ENCODE results near the gene PHLDA3. TPM values are rescaled to one million over a fixed set of nuclear protein-coding genes. Genes with fewer than 3 reads are reported as not detected.
A peak's percentile ranks its signal among the peaks of the same experiment; 100 is the strongest.

PHLDA3 gene
- total RNA-seq, 2 donors from 2014 or later = 9.6 to 15.8 TPM

- no peak for DNase-seq
- 83 to 93% methylated on average over 5 to 6 of the region's 6 CpGs for WGBS, 2 experiments (ENCODE audit: insufficient coverage in 1 of 2, insufficient read length in 1 of 2)
- no peak overlapping the region for H3K27ac Mint-ChIP-seq
- no peak overlapping the region for H3K4me3 ChIP-seq (ENCODE audit: low read length)
- H3K9me3 Mint-ChIP-seq = peaks cover 4% of the 10 kb centered on the region
- H3K4me1 ChIP-seq (ENCODE audit: control insufficient read depth, insufficient read depth, low read length) = peaks cover 7% of the 10 kb centered on the region
- no peaks in the 10 kb centered on the region for H3K36me3 ChIP-seq (ENCODE audit: control insufficient read depth, insufficient read depth, low read length)
- peaks cover 12% of the 10 kb centered on the region for H3K4me1 Mint-ChIP-seq
- TF ChIP-seq CTCF (conservative IDR thresholded peaks at IDR 0.05) = no peak
- no peak overlapping the region for H3K27ac ChIP-seq (ENCODE audit: low read depth, low read length)
- no peak overlapping the region for H3K9ac ChIP-seq (ENCODE audit: extremely low read depth, low read length, poor library complexity, severe bottlenecking)
- no peaks in the 10 kb centered on the region for H3K36me3 Mint-ChIP-seq (ENCODE audit: low read depth)
- H3K9me3 ChIP-seq (ENCODE audit: control insufficient read depth, low read length) = peaks cover 9% of the 10 kb centered on the region
- no peak overlapping the region for H3K4me3 Mint-ChIP-seq
- no peaks in the 10 kb centered on the region for H3K27me3 ChIP-seq (ENCODE audit: control insufficient read depth, insufficient read depth, low read length, poor library complexity, severe bottlenecking)
- H3K27me3 Mint-ChIP-seq (ENCODE audit: insufficient read depth) = no peaks in the 10 kb centered on the region
Observed at GRCh38 chr1:201422436-201423030, 46.5 kb downstream of the PHLDA3 start.

DNA sequence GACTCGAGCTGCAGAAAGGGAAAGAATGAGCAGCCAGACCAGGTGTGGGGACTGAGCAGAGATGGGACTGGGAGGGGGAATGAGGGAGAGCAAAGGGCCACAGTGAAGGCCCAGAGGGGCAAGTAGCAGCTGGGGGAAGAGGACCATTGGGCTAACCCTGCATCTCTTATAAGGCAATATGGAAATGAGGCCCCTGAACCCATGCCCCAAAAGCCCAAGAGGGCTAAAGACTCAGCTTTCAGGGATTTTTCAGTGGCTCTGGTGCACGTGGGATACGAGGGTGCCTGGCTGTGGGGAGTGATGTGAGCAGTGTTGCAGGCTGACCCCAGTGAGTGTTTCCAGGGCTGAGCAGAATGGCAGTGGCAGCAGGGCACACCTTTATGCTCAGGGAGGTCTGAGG lies 47.0 kb downstream of the PHLDA3 start:
- Histone ChIP-seq H3K36me3 (ENCODE audit: control insufficient read depth, insufficient read depth, low read length) (no peaks in the 10 kb centered on the region), H3K27ac (ENCODE audit: low read depth, low read length) (no peak overlapping the region), H3K4me1 (ENCODE audit: control insufficient read depth, insufficient read depth, low read length) (peaks cover 7% of the 10 kb centered on the region), H3K9ac (ENCODE audit: extremely low read depth, low read length, poor library complexity, severe bottlenecking) (no peak overlapping the region), H3K4me3 (ENCODE audit: low read length) (no peak overlapping the region), H3K9me3 (ENCODE audit: control insufficient read depth, low read length) (peaks cover 9% of the 10 kb centered on the region), H3K27me3 (ENCODE audit: control insufficient read depth, insufficient read depth, low read length, poor library complexity, severe bottlenecking) (no peaks in the 10 kb centered on the region)
- no peak for DNase-seq
- Mint-ChIP-seq H3K36me3 (ENCODE audit: low read depth) (no peaks in the 10 kb centered on the region), H3K4me1 (peaks cover 12% of the 10 kb centered on the region), H3K27ac (no peak overlapping the region), H3K9me3 (peaks cover 4% of the 10 kb centered on the region), H3K4me3 (no peak overlapping the region), H3K27me3 (ENCODE audit: insufficient read depth) (no peaks in the 10 kb centered on the region)
- 77 to 78% methylated on average over 1 to 3 of the region's 3 CpGs for WGBS, 2 experiments (ENCODE audit: insufficient coverage in 1 of 2, insufficient read length in 1 of 2)
- TF ChIP-seq CTCF (conservative IDR thresholded peaks at IDR 0.05) = no peak

- 74 to 84% methylated on average over 4 to 8 of the region's 8 CpGs for WGBS, 2 experiments (ENCODE audit: insufficient coverage in 1 of 2, insufficient read length in 1 of 2)
- Histone ChIP-seq H3K4me1 (ENCODE audit: control insufficient read depth, insufficient read depth, low read length) (peaks cover 7% of the 10 kb centered on the region), H3K27ac (ENCODE audit: low read depth, low read length) (no peak overlapping the region), H3K27me3 (ENCODE audit: control insufficient read depth, insufficient read depth, low read length, poor library complexity, severe bottlenecking) (no peaks in the 10 kb centered on the region), H3K36me3 (ENCODE audit: control insufficient read depth, insufficient read depth, low read length) (no peaks in the 10 kb centered on the region), H3K9ac (ENCODE audit: extremely low read depth, low read length, poor library complexity, severe bottlenecking) (no peak overlapping the region), H3K4me3 (ENCODE audit: low read length) (no peak overlapping the region), H3K9me3 (ENCODE audit: control insufficient read depth, low read length) (peaks cover 9% of the 10 kb centered on the region)
- no peak for TF ChIP-seq CTCF (conservative IDR thresholded peaks at IDR 0.05)
- DNase-seq = peak; percentile 59
- Mint-ChIP-seq H3K9me3 (peaks cover 4% of the 10 kb centered on the region), H3K27me3 (ENCODE audit: insufficient read depth) (no peaks in the 10 kb centered on the region), H3K4me3 (no peak overlapping the region), H3K27ac (peak overlapping the region; percentile 31), H3K36me3 (ENCODE audit: low read depth) (no peaks in the 10 kb centered on the region), H3K4me1 (peaks cover 12% of the 10 kb centered on the region)
Observed at GRCh38 chr1:201421041-201421440, 47.9 kb downstream of the PHLDA3 start.

Measured in endodermal cell (in vitro differentiated cells).